ENCODE results near the gene SEPTIN5.

The SEPTIN5 gene

DNA sequence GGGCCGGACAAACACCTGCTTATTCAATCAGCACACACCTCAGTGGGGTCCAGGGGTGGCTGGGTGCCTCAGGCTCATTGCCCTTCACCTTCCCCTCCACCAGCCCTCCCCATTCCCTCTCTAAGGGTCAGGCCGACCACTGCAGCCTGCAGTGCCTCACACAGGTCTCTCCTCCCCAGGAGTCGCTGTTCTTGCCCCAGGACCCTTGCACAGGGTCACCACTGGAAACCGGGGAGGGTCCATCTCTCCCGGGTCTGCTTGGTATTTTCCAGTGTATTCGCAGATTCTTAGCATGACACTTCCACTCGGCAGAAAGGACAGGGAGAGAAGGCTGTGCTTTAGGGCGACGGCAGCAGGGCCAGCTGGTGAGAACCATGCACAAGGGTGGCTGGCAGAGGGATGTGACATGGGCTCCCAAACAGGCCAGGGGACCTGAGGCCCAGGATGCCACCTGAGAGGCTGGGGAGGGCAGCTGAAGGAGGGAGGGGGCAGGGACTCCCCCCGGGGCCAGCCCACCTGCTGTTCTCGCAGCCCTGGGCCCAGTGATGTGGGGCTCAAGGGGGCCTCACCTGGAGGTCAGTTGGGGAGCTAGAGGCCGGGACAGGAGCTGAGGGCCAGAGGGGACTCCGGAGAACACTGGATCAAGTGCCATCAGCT is 30.2 kb downstream of the SEPTIN5 start:
- H3K4me3 Mint-ChIP-seq = peak overlapping the region in 2 of 3 experiments; percentile 9 to 34
- no peaks in the 10 kb centered on the region for H3K9me3 Mint-ChIP-seq
- peaks cover 28% of the 10 kb centered on the region for H3K27me3 Mint-ChIP-seq (ENCODE audit: low read depth)
- H3K27ac Mint-ChIP-seq = no peak overlapping the region
- no peaks in the 10 kb centered on the region for H3K36me3 Mint-ChIP-seq (ENCODE audit: low read depth)
- H3K4me1 Mint-ChIP-seq = peaks cover 24% of the 10 kb centered on the region
- TF ChIP-seq, protein P1, sequence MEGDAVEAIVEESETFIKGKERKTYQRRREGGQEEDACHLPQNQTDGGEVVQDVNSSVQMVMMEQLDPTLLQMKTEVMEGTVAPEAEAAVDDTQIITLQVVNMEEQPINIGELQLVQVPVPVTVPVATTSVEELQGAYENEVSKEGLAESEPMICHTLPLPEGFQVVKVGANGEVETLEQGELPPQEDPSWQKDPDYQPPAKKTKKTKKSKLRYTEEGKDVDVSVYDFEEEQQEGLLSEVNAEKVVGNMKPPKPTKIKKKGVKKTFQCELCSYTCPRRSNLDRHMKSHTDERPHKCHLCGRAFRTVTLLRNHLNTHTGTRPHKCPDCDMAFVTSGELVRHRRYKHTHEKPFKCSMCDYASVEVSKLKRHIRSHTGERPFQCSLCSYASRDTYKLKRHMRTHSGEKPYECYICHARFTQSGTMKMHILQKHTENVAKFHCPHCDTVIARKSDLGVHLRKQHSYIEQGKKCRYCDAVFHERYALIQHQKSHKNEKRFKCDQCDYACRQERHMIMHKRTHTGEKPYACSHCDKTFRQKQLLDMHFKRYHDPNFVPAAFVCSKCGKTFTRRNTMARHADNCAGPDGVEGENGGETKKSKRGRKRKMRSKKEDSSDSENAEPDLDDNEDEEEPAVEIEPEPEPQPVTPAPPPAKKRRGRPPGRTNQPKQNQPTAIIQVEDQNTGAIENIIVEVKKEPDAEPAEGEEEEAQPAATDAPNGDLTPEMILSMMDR (IDR thresholded peaks at IDR 0.05; ENCODE audit: unreplicated experiment in 3 of 3) = no peak

DNA sequence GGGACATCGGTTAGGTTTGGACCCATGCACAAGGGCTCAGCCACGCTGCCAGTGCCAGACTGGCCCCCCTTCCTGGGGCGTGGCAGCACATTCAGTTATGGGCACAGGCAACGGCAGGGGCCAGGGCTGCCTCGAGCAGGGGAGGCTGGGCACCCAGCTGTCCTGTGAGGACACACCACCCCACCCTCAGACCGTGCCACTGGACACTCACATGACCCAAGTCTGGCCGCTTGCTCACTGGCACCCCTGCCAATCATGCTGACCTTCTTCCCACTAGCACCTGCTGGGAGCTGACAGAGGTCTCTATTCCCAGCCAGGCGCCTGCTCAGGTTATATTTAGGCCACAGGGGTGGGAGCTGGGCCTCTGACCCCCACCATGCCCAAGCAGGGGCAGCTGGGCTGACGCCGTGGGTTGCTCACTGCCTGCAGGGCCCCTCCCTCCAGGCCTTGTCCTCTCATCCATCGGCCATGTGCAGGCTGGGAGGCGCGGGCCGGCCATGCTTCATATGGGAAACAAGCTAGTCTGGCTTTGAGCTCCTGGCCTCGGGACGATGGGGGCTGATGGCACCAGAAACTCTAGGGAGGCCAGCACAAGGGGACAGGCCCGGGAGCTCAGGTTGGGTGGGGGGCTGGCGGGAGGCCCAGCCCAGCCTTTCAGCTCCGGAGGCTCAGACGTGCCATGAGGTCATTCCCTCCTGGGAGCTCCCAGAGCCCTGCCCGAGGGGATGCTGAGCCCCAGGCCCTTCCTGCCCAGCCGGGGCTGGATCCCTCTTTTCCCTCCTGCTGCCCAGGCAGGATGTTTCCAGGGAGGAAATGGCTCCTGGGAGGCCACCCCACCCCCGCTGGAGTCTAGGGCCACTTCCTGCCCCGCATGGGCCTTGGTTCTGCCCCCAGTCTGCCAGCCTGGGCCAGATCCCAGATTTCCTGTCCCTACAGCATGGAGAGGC is 31.1 kb downstream of the SEPTIN5 start:
- Mint-ChIP-seq H3K27ac (no peak overlapping the region), H3K4me1 (peaks cover 19% of the 10 kb centered on the region), H3K4me3 (peak overlapping the region in 1 of 3 experiments; percentile 30), H3K27me3 (ENCODE audit: low read depth) (peaks cover 23% of the 10 kb centered on the region), H3K36me3 (ENCODE audit: low read depth) (no peaks in the 10 kb centered on the region), H3K9me3 (no peaks in the 10 kb centered on the region)
- TF ChIP-seq, protein P1 (IDR thresholded peaks at IDR 0.05; ENCODE audit: unreplicated experiment in 3 of 3) = no peak

DNA sequence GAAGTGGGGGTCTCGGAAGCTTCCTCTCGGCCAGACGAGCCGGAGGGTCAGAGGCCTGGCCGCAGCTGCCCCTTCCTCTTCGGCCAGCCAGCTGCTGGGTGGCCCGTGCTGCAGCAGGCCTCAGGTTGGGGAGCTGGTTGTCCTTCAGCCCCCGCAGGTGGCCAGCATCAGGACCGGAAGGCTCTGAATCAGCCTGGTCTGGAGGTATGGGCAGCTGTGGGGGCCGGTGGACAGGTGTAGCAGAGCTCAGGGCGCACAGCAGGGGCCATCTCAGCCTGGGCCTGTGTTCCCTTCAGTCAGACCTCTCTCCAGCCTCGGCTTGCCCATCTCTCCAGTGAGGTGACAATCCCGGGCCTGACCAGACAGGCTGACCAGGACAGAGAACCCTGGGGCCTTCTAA is 32.4 kb downstream of the SEPTIN5 start:
- Mint-ChIP-seq H3K4me3 (no peak overlapping the region), H3K9me3 (no peaks in the 10 kb centered on the region), H3K36me3 (ENCODE audit: low read depth) (no peaks in the 10 kb centered on the region), H3K27ac (no peak overlapping the region), H3K4me1 (peaks cover 23% of the 10 kb centered on the region), H3K27me3 (ENCODE audit: low read depth) (peaks cover 34% of the 10 kb centered on the region)
- TF ChIP-seq, protein P1 (IDR thresholded peaks at IDR 0.05; ENCODE audit: unreplicated experiment in 3 of 3) = no peak

DNA sequence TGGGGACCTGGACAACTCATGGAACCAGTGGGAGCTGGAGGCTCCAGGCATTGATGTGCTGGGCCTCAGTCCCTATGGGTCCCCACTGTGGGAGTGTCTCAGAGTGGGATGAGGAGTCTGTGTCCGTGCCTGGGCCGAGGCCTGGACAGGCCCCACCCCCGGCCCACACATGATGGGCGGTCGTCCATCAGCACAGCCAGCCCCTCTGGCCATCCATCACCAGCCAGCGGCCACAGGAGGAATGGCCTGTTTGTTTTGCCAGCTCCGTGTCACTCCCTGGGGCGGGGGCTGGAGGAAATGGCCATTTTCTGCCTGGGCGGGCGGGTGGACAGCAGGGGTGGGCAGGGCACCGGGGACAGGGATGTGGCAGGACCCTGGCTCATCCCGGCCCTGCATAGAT is 33.2 kb downstream of the SEPTIN5 start:
- Mint-ChIP-seq H3K9me3 (no peaks in the 10 kb centered on the region), H3K4me3 (no peak overlapping the region), H3K4me1 (peaks cover 24% of the 10 kb centered on the region), H3K27me3 (ENCODE audit: low read depth) (peaks cover 42% of the 10 kb centered on the region), H3K27ac (no peak overlapping the region), H3K36me3 (ENCODE audit: low read depth) (no peaks in the 10 kb centered on the region)
- TF ChIP-seq, protein P1 (IDR thresholded peaks at IDR 0.05; ENCODE audit: unreplicated experiment in 3 of 3) = no peak

DNA sequence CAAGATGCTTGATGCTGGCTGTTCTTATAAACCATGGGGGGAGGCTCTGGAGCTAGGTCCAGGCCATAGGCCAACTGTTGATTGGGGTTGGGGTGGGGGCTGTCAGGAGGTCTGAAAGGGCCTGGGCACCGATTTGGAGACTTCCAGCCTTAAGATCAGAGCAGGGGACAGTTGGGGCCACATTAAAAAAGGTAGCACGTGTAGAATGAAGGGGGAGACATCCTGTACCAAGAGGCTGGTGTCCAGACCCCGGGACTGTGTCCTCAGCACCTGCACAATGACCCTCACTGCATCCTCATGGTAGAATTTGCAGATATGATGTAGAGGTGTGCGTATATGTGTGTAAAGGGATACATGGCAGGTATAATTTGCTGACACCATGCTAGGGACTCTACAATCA is 33.8 kb downstream of the SEPTIN5 start:
- Mint-ChIP-seq H3K27me3 (ENCODE audit: low read depth) (peaks cover 43% of the 10 kb centered on the region), H3K36me3 (ENCODE audit: low read depth) (no peaks in the 10 kb centered on the region), H3K4me3 (no peak overlapping the region), H3K4me1 (peaks cover 29% of the 10 kb centered on the region), H3K9me3 (no peaks in the 10 kb centered on the region), H3K27ac (no peak overlapping the region)
- TF ChIP-seq, protein P1 (IDR thresholded peaks at IDR 0.05; ENCODE audit: unreplicated experiment in 3 of 3) = no peak
